Gastroesophageal sphincter (tissue), 4 donors: ENCODE results near the gene ALK. TPM values are rescaled to one million over a fixed set of nuclear protein-coding genes. Genes with fewer than 3 reads are reported as not detected.

ENCODE experiments used
- ATAC-seq: fragments of 150-250 bp; one replicate; pipeline ENCODE4 v1.9.1; 2016; ENCODE audit warnings: mild to moderate bottlenecking, moderate library complexity
- H3K27ac ChIP-seq, 4 donors: fragments of 200-600 bp; sonication (generic) in 3 of 4; 1 replicate in 3 of 4; 2 replicates in 1 of 4; pipeline ENCODE4 v1.5.1; 2016 to 2019
- H3K27me3 ChIP-seq: fragments of 200-600 bp; sonication (generic); one replicate; pipeline ENCODE4 v1.5.1; 2019
- H3K36me3 ChIP-seq, 2 donors: fragments of 200-600 bp; sonication (generic); one replicate each; pipeline ENCODE4 v1.5.1; 2019; ENCODE audit warnings: control low read depth in 1 of 2
- H3K4me1 ChIP-seq, 3 donors: fragments of 200-600 bp; sonication (generic); 1 replicate in 2 of 3; 2 replicates in 1 of 3; pipeline ENCODE4 v1.5.1; 2016 to 2019; ENCODE audit warnings: control low read depth in 2 of 3
- H3K4me3 ChIP-seq, 2 donors: fragments of 200-600 bp; sonication (generic); one replicate each; pipeline ENCODE4 v1.5.1; 2019; ENCODE audit warnings: mild to moderate bottlenecking in 1 of 2, moderate library complexity in 1 of 2
- H3K9me3 ChIP-seq, 3 donors: fragments of 200-600 bp; sonication (generic); one replicate each; pipeline ENCODE4 v1.5.1; 2017 to 2019; ENCODE audit warnings: control low read depth in 2 of 3
- EP300 ChIP-seq: sonication (generic); formaldehyde crosslinking; IDR thresholded peaks from one replicate; pipeline ENCODE4 v1.6.1; 2017; ENCODE audit warnings: antibody characterized with exemption, mild to moderate bottlenecking
- POLR2A ChIP-seq, 2 donors: fragments of 450-650 bp; IDR thresholded peaks; one replicate each; pipeline ENCODE4 v1.6.1; 2017; ENCODE audit warnings: antibody characterized with exemption in 2 of 2, mild to moderate bottlenecking in 2 of 2, moderate library complexity in 1 of 2
- POLR2AphosphoS5 ChIP-seq: sonication (generic); formaldehyde crosslinking; IDR thresholded peaks from one replicate; pipeline ENCODE4 v1.6.1; 2017; ENCODE audit warnings: antibody characterized with exemption
- WGBS, 2 donors: methylation state at CpG; one replicate each; pipeline ENCODE4 v1.1.5; 2018; ENCODE audit warnings: low coverage in 1 of 2; 5-methylcytosine and 5-hydroxymethylcytosine counted together
- total RNA-seq, 4 donors: library from RNA; depleted of rRNA; stranded (reverse); fragments of >200 nt; gene quantifications; one replicate each; pipeline ENCODE4 v1.1.0, GENCODE V29; 2016
- TF ChIP-seq, protein P1 (sequence below), 4 experiments: fragments of 200-600 bp in 2 of 4; fragments of 450-650 bp in 2 of 4; sonication (generic) in 1 of 4; IDR thresholded peaks; one replicate each; pipeline ENCODE4 v1.5.1; 2017 to 2019; ENCODE audit warnings: antibody characterized with exemption in 4 of 4, mild to moderate bottlenecking in 2 of 4, moderate library complexity in 2 of 4

Gene ALK
- total RNA-seq, 4 donors from 2014 or later = 0.94 to 1.6 (median 1.1) TPM

DNA sequence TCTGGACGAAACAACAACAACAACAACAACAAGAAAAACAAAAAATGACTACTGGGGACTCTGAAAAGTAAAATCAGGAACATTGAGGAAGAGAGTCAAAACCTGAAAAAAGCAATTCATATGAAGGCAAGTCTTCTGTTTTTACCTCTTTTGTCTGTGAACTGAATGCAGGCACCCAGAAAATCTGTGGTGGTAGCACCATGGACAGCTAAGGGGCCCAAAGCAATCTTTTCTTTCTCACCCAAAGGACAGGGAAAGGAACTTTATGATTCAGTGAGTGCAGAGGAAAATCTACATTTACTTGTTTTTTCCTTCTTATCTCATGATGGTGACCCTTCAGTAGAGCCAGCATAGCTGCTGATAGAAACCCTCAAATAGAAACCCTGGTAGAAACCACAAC lies 10.4 kb downstream of the ALK start:
- Histone ChIP-seq H3K9me3 (peaks cover 0 to 19% (median 0%) of the 10 kb centered on the region in 3 donors), H3K4me1 (no peaks in the 10 kb centered on the region), H3K27me3 (peaks cover 42% of the 10 kb centered on the region), H3K36me3 (no peaks in the 10 kb centered on the region), H3K4me3 (no peak overlapping the region), H3K27ac (no peak overlapping the region)
- TF ChIP-seq POLR2AphosphoS5 (no peak), POLR2A (IDR thresholded peaks at IDR 0.05) (no peak), EP300 (no peak)
- TF ChIP-seq, protein P1, sequence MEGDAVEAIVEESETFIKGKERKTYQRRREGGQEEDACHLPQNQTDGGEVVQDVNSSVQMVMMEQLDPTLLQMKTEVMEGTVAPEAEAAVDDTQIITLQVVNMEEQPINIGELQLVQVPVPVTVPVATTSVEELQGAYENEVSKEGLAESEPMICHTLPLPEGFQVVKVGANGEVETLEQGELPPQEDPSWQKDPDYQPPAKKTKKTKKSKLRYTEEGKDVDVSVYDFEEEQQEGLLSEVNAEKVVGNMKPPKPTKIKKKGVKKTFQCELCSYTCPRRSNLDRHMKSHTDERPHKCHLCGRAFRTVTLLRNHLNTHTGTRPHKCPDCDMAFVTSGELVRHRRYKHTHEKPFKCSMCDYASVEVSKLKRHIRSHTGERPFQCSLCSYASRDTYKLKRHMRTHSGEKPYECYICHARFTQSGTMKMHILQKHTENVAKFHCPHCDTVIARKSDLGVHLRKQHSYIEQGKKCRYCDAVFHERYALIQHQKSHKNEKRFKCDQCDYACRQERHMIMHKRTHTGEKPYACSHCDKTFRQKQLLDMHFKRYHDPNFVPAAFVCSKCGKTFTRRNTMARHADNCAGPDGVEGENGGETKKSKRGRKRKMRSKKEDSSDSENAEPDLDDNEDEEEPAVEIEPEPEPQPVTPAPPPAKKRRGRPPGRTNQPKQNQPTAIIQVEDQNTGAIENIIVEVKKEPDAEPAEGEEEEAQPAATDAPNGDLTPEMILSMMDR (IDR thresholded peaks at IDR 0.05) = no peak
- ATAC-seq = no peak
- WGBS, 2 donors = 20 to 70% methylated on average over 1 of the region's 1 CpG

DNA sequence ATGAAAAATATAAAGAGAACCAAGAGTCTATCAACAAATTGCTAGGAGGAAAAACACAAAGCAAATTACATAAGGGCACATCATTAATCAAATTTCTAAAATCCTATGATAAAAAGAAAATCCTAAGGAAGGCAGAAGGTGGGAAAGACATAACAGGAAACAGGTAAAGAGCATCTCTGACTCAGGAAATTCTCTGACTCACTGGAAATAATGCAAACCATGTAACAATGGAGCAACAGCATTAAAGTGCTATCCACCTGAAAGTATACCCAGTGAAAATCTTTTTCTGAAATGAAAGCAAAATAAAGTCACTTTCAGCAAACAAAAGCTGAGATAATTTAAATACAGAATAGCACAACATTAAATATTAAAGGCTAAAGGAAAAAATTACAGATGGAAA lies 10.9 kb downstream of the ALK start:
- no peak overlapping the region for H3K27ac ChIP-seq
- H3K9me3 ChIP-seq = peaks cover 0 to 19% (median 0%) of the 10 kb centered on the region in 3 donors
- H3K36me3 ChIP-seq = no peaks in the 10 kb centered on the region
- H3K4me1 ChIP-seq = no peaks in the 10 kb centered on the region
- no peak for ATAC-seq
- H3K4me3 ChIP-seq = no peak overlapping the region
- TF ChIP-seq EP300 (no peak), POLR2AphosphoS5 (no peak), POLR2A (IDR thresholded peaks at IDR 0.05) (no peak)
- TF ChIP-seq, protein P1 (IDR thresholded peaks at IDR 0.05) = no peak
- H3K27me3 ChIP-seq = peaks cover 37% of the 10 kb centered on the region

DNA sequence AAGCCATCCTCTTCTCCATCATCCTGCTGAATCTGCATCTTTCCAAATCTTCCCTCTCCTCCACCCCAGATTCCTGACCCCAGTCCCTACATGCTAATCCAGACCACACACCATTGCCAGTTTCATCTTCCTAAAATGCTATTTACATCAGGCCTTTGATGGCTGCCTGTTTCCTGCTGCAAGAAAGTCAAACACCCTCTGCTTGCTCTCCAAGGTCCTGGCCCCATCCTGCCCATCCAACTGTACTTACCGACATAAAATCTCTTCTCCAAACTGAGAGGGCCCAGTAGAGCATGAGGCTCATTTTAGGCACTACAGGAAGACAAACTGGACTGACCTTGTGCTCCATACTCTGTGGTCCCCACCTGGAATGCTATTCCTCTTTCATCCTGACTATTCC lies 19.0 kb downstream of the ALK start:
- TF ChIP-seq POLR2A (IDR thresholded peaks at IDR 0.05) = no peak
- TF ChIP-seq POLR2AphosphoS5 = no peak
- no peak for TF ChIP-seq EP300
- TF ChIP-seq, protein P1 (IDR thresholded peaks at IDR 0.05) = no peak
- Histone ChIP-seq H3K27me3 (peaks cover 27% of the 10 kb centered on the region), H3K4me1 (no peaks in the 10 kb centered on the region), H3K27ac (no peak overlapping the region), H3K36me3 (no peaks in the 10 kb centered on the region), H3K9me3 (no peaks in the 10 kb centered on the region), H3K4me3 (no peak overlapping the region)
- 22% methylated on average over 1 of the region's 1 CpG; no CpG with 5 or more reads in 1 of the 2 donors for WGBS, 2 donors
- ATAC-seq = no peak

DNA sequence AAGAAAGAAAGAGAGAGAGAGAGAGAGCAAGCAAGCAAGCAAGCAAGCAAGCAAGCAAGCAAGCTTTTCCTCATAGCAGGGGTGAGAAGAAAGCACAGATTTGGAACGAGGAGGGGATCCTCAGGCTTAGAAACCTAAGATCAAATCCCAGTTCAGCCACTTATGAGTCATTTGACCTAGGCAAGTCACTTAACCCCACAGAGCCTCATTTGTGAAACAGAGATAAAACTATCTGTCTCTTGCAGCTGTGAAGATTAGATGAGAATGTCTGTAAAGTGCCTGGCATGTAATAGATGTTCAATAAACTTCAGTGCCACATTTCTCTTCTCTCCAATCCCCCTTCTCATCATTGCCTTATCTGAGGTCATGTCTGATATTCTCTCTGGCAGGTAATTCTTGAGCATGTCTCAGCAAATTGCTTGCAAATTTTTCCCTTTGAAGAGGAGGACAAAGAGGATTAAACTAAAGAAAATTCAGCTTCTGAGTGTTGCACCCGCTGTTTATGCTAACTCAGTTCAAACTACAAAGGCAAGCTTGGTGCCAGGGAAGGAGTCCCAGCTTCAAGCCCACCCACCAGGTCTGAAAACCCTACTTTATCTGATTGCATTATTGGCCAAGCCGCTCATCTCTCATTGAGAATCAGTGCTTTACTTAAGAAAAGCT lies 20.3 kb downstream of the ALK start:
- ATAC-seq = no peak
- Histone ChIP-seq H3K9me3 (no peaks in the 10 kb centered on the region), H3K27ac (no peak overlapping the region), H3K27me3 (peaks cover 31% of the 10 kb centered on the region), H3K4me1 (no peaks in the 10 kb centered on the region), H3K36me3 (no peaks in the 10 kb centered on the region), H3K4me3 (no peak overlapping the region)
- 14 to 30% methylated on average over 2 to 3 of the region's 3 CpGs for WGBS, 2 donors
- no peak for TF ChIP-seq POLR2A (IDR thresholded peaks at IDR 0.05)

DNA sequence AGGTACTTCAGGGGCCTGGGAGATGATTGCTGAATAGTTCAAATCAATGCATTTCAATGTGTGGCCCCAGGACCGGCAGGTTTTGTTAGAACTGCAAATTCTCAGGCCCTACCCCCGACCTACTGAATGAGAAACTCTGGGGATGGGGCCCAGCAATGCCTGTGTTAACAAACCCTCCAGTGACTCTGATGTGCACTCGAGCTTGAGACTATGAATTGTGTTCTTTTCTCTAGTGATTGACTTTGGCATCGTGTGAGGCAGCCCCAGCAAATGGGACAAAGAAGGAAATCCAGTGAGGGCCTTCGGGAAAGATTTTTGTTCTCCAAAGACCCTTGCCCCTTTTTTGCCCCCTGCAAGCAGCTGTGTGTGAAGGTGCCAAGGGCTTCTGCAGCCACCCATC lies 22.4 kb downstream of the ALK start:
- Histone ChIP-seq H3K27ac (no peak overlapping the region), H3K36me3 (no peaks in the 10 kb centered on the region), H3K4me1 (no peaks in the 10 kb centered on the region), H3K9me3 (no peaks in the 10 kb centered on the region), H3K27me3 (peaks cover 41% of the 10 kb centered on the region), H3K4me3 (no peak overlapping the region)
- WGBS, 2 donors = 46% methylated on average over 2 of the region's 5 CpGs; no CpG with 5 or more reads in 1 of the 2 donors
- ATAC-seq = no peak
- TF ChIP-seq POLR2AphosphoS5 = no peak
- TF ChIP-seq, protein P1 (IDR thresholded peaks at IDR 0.05) = no peak
- TF ChIP-seq POLR2A (IDR thresholded peaks at IDR 0.05) = no peak
- no peak for TF ChIP-seq EP300
